Measurements from ENCODE around the gene EDN3.

The EDN3 gene

DNA sequence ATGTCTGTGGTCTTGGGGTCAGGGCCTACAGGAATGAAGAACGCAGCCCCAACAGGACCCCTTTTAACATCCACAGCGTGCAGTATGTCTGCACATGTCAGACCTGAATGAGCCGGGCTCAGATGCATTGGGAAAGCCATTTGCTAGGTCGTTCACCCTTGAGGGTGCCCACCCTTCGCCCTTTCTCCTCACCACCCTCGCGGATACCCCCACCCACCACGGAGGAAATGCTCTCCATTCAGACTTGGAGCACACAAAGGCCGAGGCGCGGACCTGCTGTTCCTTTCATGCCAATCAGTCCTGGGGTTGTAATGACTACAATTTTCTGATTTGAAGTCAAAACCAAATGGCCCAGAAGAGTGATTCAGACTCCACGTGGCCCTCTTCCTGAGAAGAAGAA is 62.7 kb downstream of the EDN3 start:
- DNase-seq (ENCODE audit: low read depth, low spot score), result no peak

DNA sequence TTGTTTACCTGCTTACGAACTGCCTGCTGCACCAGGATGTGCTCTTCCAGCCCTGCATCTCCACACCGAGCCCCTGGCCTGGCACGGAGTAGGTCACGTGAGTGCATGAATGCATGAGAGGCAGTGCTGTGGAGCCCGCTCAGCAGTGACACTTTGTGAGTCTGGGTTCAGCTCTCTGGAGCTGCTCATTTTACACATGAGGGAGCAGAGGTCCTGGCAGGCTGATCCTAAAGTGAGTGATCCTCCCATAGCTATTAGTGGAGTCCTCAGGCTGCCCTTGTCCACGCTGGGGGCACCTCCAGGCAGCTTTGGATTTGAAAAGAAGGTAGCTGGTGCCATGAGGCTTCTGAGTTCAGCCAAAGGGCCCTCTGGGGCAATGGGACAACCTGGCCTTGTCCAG is 64.2 kb downstream of the EDN3 start:
- DNase-seq (ENCODE audit: low read depth, low spot score), result no peak

DNA sequence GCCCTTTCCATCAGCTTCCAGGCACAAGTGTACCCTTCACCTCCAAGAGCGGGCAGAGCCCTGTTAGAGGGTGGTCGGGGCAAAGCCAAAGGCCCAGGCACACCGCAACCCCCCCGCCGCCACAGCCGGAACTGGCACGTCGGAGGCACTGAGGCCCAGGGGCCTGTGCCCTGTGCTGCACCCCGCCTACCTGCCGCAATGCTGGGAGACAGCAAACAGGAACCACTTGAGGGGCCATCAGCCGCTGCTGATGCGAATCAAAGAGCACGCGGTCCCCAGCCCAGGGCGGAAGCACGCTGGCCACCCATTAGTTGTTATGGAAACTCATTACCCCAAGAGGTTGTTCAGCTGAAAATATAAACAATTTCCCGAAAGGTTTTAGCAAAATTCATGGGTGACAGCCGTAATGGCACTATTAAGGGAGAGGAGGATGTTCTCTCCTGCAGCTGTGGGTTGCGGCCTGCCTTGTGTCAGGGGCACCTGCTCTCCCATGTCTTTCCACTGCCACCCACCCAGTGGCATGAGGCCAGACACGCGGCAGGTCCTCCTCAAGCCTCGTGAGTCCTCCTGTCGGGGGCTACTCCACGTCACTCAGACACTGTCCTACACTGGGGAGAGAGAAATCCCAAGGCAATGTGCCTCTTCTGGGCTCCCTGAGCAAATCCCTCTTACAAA is 65.3 kb downstream of the EDN3 start:
- DNase-seq (ENCODE audit: low read depth, low spot score), result no peak

DNA sequence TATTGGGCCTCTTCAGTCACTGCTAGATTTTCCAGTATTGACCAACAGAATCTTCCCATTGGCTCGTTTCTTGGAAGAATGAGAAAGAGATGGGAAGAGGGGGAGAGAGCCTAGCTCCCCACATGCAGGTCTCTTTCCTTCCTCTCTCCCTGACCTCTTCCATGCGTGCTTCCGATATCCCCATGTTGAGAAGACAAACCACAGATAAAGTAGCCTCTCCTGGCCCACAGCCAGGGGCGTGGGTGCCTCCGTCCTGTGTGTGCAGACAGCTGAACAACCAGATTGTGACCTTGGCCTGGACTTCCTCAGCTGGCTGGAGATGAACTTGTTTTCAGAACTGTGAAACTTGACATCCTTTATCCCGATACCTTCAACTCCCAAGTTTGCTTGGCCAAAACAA is 71.0 kb downstream of the EDN3 start:
- DNase-seq (ENCODE audit: low read depth, low spot score), result no peak

DNA sequence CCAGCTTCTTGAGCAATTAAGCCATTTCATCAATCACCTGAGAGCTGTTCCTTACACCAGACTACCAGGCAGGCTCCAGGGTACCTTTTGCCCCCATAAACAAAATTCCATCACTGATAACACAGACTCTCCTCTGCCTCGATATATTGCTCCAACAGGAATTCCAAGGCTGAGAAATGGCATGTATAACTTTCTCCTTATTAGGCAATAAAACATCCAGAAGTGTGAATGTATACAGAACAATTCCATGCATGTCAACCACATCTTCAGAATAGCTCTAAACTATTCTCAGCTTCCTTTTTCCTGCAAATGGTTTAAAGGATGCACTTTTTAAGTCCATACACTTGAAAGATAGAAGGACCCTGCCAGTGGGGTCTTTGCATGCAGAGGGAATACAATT is 73.8 kb downstream of the EDN3 start:
- no peak for DNase-seq (ENCODE audit: low read depth, low spot score)

DNA sequence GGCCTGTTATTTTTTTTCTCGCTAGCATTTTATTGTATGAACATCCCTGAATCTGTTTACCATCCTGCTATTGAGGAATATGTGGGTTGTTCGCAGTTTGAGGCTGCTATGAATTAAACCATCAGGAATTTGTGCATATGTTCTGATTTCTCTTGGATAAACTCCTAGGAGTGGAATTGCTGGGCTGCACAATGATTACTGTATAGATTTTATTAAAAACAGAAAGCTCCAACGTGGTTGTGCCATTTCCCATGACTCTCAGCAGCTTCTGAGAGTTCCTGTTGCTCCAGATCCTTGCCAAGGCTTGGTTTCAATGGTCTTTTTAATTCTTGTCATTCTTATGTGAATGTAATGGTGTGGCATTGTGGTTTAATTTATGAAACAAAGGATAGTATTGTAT is 75.1 kb downstream of the EDN3 start:
- no peak for DNase-seq (ENCODE audit: low read depth, low spot score)

Measured in brain pericyte (primary cell).